ENCODE results near the gene OSBPL10.

Gene OSBPL10

DNA sequence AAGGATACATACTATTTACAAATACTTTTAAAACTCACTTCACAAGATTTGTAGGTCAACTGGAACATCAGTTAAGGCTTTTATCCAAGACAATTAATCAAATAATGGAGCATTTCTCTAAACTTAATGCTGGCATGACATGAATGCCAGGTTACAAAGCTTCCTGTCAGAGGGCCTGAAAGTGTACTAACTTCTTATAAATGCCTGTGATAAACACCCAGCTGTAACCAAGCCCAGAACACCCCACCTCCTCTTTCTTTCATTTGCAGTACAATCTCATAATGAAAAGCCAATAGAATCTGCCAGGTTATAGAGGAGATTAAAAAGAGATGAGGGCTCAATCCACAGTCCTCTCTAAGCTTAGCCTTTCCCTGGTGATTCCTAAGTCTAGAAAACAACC is 214.4 kb downstream of the OSBPL10 start:
- H3K23ac ChIP-seq (ENCODE audit: low read length) = no peak overlapping the region
- H3K18ac ChIP-seq (ENCODE audit: low read length) = no peak overlapping the region
- no peaks in the 10 kb centered on the region for H3K36me3 ChIP-seq (ENCODE audit: control insufficient read depth in 1 of 2, insufficient read depth in 2 of 2, low read length in 2 of 2)
- no peak overlapping the region for H3K9ac ChIP-seq (ENCODE audit: low read length)
- H2AFZ ChIP-seq (ENCODE audit: insufficient read depth, low read length, poor library complexity) = no peak overlapping the region
- no peak overlapping the region for H4K8ac ChIP-seq (ENCODE audit: low read depth, low read length)
- H4K91ac ChIP-seq (ENCODE audit: low read depth, low read length) = no peak overlapping the region
- H2BK120ac ChIP-seq (ENCODE audit: insufficient read depth, low read length, poor library complexity) = no peak overlapping the region
- no peak overlapping the region for H3K27ac ChIP-seq (ENCODE audit: low read depth, low read length)
- H3K4ac ChIP-seq (ENCODE audit: low read depth, low read length) = no peak overlapping the region
- no peak overlapping the region for H4K12ac ChIP-seq (ENCODE audit: low read depth, low read length)
- H3K9me3 ChIP-seq (ENCODE audit: insufficient read depth, low read depth, low read length) = no peaks in the 10 kb centered on the region
- H3K79me2 ChIP-seq (ENCODE audit: control insufficient read depth, insufficient read depth, low read length, poor library complexity) = no peaks in the 10 kb centered on the region
- no peaks in the 10 kb centered on the region for H3K79me1 ChIP-seq (ENCODE audit: low read length)
- no peak for DNase-seq
- H3K27me3 ChIP-seq (ENCODE audit: insufficient read depth, low read length) = no peaks in the 10 kb centered on the region
- H3K4me3 ChIP-seq (ENCODE audit: low read depth, low read length) = no peak overlapping the region
- H3K4me1 ChIP-seq (ENCODE audit: control insufficient read depth in 1 of 2, insufficient read depth in 2 of 2, low read length in 2 of 2) = no peaks in the 10 kb centered on the region
- no peak overlapping the region for H3K14ac ChIP-seq (ENCODE audit: low read length)
- H2BK12ac ChIP-seq (ENCODE audit: low read length) = no peak overlapping the region
- no peak overlapping the region for H2AK5ac ChIP-seq (ENCODE audit: low read length)
- H3K4me2 ChIP-seq (ENCODE audit: low read length) = no peak overlapping the region
- H2BK5ac ChIP-seq (ENCODE audit: low read depth, low read length, poor library complexity) = no peak overlapping the region

DNA sequence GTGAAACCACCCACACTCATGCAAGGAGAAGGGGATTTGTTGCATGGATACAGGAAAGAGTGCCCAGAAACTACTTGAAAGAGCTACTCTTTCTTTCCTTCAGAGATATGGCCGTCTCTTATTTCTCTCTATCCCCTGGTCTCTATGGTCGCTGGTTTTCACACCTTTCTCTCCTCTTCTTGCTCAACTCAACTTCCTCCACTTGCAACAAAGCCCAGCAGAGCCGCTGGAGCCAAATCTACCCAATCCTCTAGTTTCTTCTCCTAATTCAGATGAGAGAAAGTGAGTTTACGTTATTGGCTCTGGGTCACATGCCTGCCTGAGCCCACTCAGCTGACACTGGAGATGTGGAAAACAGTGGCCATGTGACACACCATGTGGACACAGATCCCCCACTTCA is 215.2 kb downstream of the OSBPL10 start:
- H2BK12ac ChIP-seq (ENCODE audit: low read length) = no peak overlapping the region
- H3K9ac ChIP-seq (ENCODE audit: low read length) = no peak overlapping the region
- H3K14ac ChIP-seq (ENCODE audit: low read length) = no peak overlapping the region
- H3K9me3 ChIP-seq (ENCODE audit: insufficient read depth, low read depth, low read length) = no peaks in the 10 kb centered on the region
- no peak overlapping the region for H3K18ac ChIP-seq (ENCODE audit: low read length)
- no peak overlapping the region for H2AFZ ChIP-seq (ENCODE audit: insufficient read depth, low read length, poor library complexity)
- no peaks in the 10 kb centered on the region for H3K79me1 ChIP-seq (ENCODE audit: low read length)
- no peak overlapping the region for H2BK5ac ChIP-seq (ENCODE audit: low read depth, low read length, poor library complexity)
- H3K4ac ChIP-seq (ENCODE audit: low read depth, low read length) = no peak overlapping the region
- no peak overlapping the region for H4K8ac ChIP-seq (ENCODE audit: low read depth, low read length)
- no peak overlapping the region for H3K4me2 ChIP-seq (ENCODE audit: low read length)
- H4K91ac ChIP-seq (ENCODE audit: low read depth, low read length) = no peak overlapping the region
- WGBS (ENCODE audit: extremely low coverage, insufficient coverage, insufficient read length) = no CpG with 5 or more reads among the region's 4 CpGs
- no peak overlapping the region for H2BK120ac ChIP-seq (ENCODE audit: insufficient read depth, low read length, poor library complexity)
- DNase-seq = no peak
- no peak overlapping the region for H3K27ac ChIP-seq (ENCODE audit: low read depth, low read length)
- no peak overlapping the region for H4K12ac ChIP-seq (ENCODE audit: low read depth, low read length)
- no peak overlapping the region for H3K23ac ChIP-seq (ENCODE audit: low read length)
- no peaks in the 10 kb centered on the region for H3K27me3 ChIP-seq (ENCODE audit: insufficient read depth, low read length)
- H3K79me2 ChIP-seq (ENCODE audit: control insufficient read depth, insufficient read depth, low read length, poor library complexity) = no peaks in the 10 kb centered on the region
- H3K36me3 ChIP-seq (ENCODE audit: control insufficient read depth in 1 of 2, insufficient read depth in 2 of 2, low read length in 2 of 2) = no peaks in the 10 kb centered on the region
- no peaks in the 10 kb centered on the region for H3K4me1 ChIP-seq (ENCODE audit: control insufficient read depth in 1 of 2, insufficient read depth in 2 of 2, low read length in 2 of 2)
- H3K4me3 ChIP-seq (ENCODE audit: low read depth, low read length) = no peak overlapping the region
- no peak overlapping the region for H2AK5ac ChIP-seq (ENCODE audit: low read length)

DNA sequence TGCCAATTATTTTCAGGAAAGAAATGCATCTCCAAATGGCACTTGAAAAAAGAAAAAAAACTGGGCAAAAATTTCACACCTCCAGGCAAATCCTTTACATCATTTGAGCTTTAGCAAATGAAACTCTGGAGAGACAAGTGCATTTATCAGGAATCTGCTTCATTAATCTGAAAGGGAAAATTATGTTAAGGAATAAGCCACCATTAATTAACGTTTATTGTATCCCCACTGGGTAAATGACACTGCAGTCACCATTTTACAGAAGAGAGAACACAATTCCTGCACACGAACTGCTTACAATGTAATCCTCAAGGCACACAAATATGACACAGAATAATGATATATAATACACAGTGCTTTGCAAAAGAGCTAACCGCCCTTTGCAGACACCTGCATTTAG is 217.3 kb downstream of the OSBPL10 start:
- H4K12ac ChIP-seq (ENCODE audit: low read depth, low read length) = no peak overlapping the region
- H3K4me3 ChIP-seq (ENCODE audit: low read depth, low read length) = no peak overlapping the region
- no peaks in the 10 kb centered on the region for H3K79me2 ChIP-seq (ENCODE audit: control insufficient read depth, insufficient read depth, low read length, poor library complexity)
- no peaks in the 10 kb centered on the region for H3K9me3 ChIP-seq (ENCODE audit: insufficient read depth, low read depth, low read length)
- H4K8ac ChIP-seq (ENCODE audit: low read depth, low read length) = no peak overlapping the region
- H3K27ac ChIP-seq (ENCODE audit: low read depth, low read length) = no peak overlapping the region
- H3K18ac ChIP-seq (ENCODE audit: low read length) = no peak overlapping the region
- no peak overlapping the region for H4K91ac ChIP-seq (ENCODE audit: low read depth, low read length)
- H3K9ac ChIP-seq (ENCODE audit: low read length) = no peak overlapping the region
- no peak overlapping the region for H2BK5ac ChIP-seq (ENCODE audit: low read depth, low read length, poor library complexity)
- WGBS (ENCODE audit: extremely low coverage, insufficient coverage, insufficient read length) = no CpG with 5 or more reads among the region's 3 CpGs
- H3K14ac ChIP-seq (ENCODE audit: low read length) = no peak overlapping the region
- H2AK5ac ChIP-seq (ENCODE audit: low read length) = no peak overlapping the region
- H3K4me1 ChIP-seq (ENCODE audit: control insufficient read depth in 1 of 2, insufficient read depth in 2 of 2, low read length in 2 of 2) = no peaks in the 10 kb centered on the region
- no peaks in the 10 kb centered on the region for H3K36me3 ChIP-seq (ENCODE audit: control insufficient read depth in 1 of 2, insufficient read depth in 2 of 2, low read length in 2 of 2)
- no peak overlapping the region for H3K4ac ChIP-seq (ENCODE audit: low read depth, low read length)
- no peak overlapping the region for H2BK12ac ChIP-seq (ENCODE audit: low read length)
- no peak overlapping the region for H3K23ac ChIP-seq (ENCODE audit: low read length)
- H3K79me1 ChIP-seq (ENCODE audit: low read length) = no peaks in the 10 kb centered on the region
- H3K27me3 ChIP-seq (ENCODE audit: insufficient read depth, low read length) = no peaks in the 10 kb centered on the region
- H2BK120ac ChIP-seq (ENCODE audit: insufficient read depth, low read length, poor library complexity) = no peak overlapping the region
- H3K4me2 ChIP-seq (ENCODE audit: low read length) = no peak overlapping the region
- DNase-seq = no peak
- H2AFZ ChIP-seq (ENCODE audit: insufficient read depth, low read length, poor library complexity) = no peak overlapping the region

DNA sequence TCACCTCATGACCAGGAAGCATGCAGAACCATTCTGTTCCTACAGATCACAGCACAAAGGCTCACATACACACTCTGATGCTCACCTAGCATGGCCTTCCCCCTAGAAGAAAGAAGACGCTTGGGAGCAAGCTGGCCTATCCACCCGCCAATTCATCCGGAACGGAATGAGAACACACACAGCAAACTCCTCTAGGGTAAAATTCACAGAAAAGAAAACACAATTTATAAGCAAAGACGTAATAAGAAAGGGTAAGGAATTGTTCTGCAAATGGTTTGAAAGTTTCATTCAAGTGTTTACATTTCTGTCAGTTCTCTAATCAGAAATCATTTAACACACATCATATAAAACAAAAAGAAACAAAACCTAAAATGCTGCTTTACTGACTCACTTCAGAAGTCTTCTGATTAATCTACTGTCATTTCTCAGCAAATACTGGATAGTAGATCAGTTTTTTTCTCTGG is 218.1 kb downstream of the OSBPL10 start:
- H2AK5ac ChIP-seq (ENCODE audit: low read length) = no peak overlapping the region
- no peak overlapping the region for H3K4me2 ChIP-seq (ENCODE audit: low read length)
- no peak overlapping the region for H4K12ac ChIP-seq (ENCODE audit: low read depth, low read length)
- WGBS (ENCODE audit: extremely low coverage, insufficient coverage, insufficient read length) = no CpG with 5 or more reads among the region's 5 CpGs
- no peaks in the 10 kb centered on the region for H3K27me3 ChIP-seq (ENCODE audit: insufficient read depth, low read length)
- no peaks in the 10 kb centered on the region for H3K79me2 ChIP-seq (ENCODE audit: control insufficient read depth, insufficient read depth, low read length, poor library complexity)
- H4K91ac ChIP-seq (ENCODE audit: low read depth, low read length) = no peak overlapping the region
- no peaks in the 10 kb centered on the region for H3K9me3 ChIP-seq (ENCODE audit: insufficient read depth, low read depth, low read length)
- H3K4ac ChIP-seq (ENCODE audit: low read depth, low read length) = no peak overlapping the region
- peaks cover 2 to 4% of the 10 kb centered on the region in 2 experiments for H3K4me1 ChIP-seq (ENCODE audit: control insufficient read depth in 1 of 2, insufficient read depth in 2 of 2, low read length in 2 of 2)
- H3K27ac ChIP-seq (ENCODE audit: low read depth, low read length) = no peak overlapping the region
- H2BK12ac ChIP-seq (ENCODE audit: low read length) = no peak overlapping the region
- no peak for DNase-seq
- H2BK120ac ChIP-seq (ENCODE audit: insufficient read depth, low read length, poor library complexity) = no peak overlapping the region
- no peak overlapping the region for H3K23ac ChIP-seq (ENCODE audit: low read length)
- no peak overlapping the region for H3K18ac ChIP-seq (ENCODE audit: low read length)
- no peak overlapping the region for H4K8ac ChIP-seq (ENCODE audit: low read depth, low read length)
- H2BK5ac ChIP-seq (ENCODE audit: low read depth, low read length, poor library complexity) = no peak overlapping the region
- no peak overlapping the region for H3K14ac ChIP-seq (ENCODE audit: low read length)
- no peaks in the 10 kb centered on the region for H3K36me3 ChIP-seq (ENCODE audit: control insufficient read depth in 1 of 2, insufficient read depth in 2 of 2, low read length in 2 of 2)
- no peak overlapping the region for H3K4me3 ChIP-seq (ENCODE audit: low read depth, low read length)
- no peak overlapping the region for H2AFZ ChIP-seq (ENCODE audit: insufficient read depth, low read length, poor library complexity)
- H3K9ac ChIP-seq (ENCODE audit: low read length) = no peak overlapping the region
- H3K79me1 ChIP-seq (ENCODE audit: low read length) = no peaks in the 10 kb centered on the region
